Hematopoietic multipotent progenitor cell treated with erythropoietin and hydrocortisone succinate and interleukin-3 and kit ligand, for 4 days (in vitro differentiated cells): Measurements from ENCODE around the gene GRM4.

Source experiments
- DNase-seq: peaks from one replicate; pipeline ENCODE4 v3.0.0-alpha.2; 2015

GRM4 gene

DNA sequence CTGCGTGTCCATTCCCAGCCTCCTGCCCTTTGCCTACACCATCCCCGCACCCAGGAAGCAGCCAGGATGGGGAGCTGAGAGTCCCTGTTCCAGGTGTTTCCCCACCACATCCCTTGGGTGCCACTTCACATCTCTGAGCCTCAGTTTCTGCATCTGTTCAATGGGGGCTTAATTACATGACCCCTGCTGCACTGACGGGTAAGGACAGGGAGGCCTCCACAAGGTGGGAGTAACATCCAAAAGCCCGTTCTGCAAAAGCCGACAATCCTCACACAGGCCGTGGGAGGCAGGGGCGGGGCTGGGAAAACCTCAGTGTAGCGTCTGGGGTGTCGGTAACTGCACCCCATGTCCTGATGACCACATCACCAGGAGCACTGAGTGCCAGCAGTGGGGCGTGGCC lies 41.3 kb downstream of the GRM4 start:
- no peak for DNase-seq

DNA sequence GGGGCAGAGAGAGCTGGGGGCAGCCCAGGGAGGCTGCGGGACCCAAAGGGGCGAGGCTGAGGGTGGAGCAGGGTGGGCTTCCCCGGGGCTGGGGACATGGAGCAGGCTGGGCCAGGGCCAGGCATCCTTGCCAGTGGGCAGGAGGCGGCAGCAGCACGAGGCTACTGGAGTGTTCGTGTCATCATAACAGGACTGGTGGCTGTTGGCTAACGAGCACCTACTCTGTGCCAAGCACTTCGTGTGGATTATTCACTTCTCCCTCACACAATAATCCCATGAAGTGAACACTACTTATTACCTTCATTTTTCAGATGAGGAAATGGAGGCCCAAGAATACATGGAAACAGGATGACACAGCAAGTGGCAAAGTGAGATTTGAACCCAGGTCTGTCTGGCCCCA lies 41.7 kb downstream of the GRM4 start:
- no peak for DNase-seq

DNA sequence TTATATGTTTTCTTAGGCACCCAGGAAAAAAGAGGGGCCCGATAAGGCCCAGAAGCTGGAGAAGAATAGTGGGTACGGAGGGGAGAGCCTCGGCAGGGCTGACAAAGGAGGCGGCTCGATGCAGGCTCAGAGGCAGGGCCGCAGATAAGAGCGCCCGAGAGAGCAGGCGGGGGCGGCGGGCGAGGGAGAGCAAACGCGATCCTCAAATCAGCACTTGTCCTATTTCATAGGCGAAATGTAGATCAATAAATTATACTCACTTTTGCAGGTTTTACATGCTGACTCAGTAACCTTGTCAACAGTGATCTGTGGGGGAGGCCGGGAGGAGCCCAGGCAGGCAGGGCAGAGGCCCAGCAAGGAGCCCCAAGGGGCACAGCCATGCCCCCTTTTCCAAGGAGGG lies 42.6 kb downstream of the GRM4 start:
- no peak for DNase-seq

DNA sequence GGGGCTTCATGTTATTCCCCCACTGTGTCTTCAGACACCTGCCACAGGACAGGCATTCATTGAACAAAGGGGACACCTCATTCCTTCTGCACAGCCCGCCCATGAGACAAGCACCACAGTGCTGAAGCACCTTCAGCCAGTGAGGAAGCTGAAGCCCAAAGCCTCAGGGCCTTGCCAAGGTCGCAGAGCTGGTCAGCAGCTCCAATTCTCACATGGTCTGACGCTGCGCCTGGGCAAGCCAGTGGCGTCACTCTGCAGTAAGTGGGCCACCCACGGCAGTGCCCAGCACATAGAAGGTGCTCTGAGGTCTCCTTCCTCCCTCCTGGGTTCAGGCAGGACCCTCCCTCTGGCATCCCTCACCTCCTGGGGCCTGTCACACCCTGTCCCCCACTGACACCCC lies 43.2 kb downstream of the GRM4 start:
- DNase-seq = no peak

DNA sequence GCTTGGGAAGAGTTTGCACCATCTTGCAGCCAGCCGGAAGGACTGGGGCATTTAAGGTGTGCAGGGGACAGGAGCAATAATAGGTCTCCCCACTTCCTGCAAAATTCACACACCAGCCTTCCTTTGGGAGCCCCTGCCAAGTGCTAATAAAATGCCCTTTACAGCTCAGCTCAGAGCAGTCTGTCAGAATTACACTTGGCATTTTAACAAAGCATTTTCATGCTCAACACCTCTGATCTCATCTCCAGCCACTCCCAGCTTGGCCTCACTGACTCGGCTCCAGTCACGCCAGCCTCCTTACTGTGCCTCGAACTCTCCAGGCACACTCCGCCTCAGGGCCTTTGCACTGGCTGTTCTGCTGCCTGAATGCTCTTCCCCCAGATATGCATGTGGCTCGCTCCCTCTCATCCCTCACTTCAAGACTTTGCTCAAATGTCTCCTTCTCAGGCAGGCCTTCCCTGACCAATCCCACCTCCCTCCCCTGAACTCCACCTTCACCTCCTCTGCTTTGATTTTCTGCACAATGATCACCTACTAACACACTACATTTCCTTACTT lies 43.7 kb downstream of the GRM4 start:
- no peak for DNase-seq

DNA sequence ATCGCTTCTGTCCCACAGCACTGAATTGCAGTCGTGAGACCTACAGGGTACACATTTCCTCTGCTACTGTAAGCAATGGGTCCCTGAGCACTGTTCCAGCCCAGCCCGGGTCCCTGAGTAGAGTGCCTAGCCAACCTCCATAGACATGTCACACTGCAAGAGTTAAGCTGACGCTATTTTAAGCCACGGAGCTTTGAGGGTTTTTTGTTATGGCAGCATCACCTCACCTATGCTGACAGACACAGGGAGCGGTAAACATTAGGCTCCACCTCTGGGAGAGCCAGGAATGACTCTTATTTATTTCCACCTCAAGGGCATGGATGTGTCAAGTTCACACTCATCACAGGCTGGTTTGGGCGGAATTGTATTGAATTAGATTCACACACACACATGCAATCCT lies 45.1 kb downstream of the GRM4 start:
- no peak for DNase-seq

DNA sequence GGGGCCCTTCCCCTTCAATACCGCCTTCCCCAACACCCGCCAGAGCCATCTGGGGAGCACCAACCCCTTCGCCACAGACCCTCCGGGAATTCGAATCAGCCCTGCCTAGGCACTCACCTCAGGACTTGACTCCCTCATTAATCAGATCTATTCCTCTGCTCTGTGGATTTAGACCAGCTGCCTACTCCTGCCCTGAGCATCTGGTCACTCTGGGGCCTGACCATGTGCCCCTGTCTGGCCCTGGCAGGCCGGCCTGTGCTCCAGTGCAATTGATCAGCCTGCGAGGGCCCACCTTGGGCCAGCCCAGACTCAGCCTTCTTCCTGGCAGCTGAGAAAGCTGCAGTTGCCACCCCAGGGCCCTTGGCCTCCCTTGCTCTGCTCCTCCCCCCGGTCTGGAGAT lies 46.0 kb downstream of the GRM4 start:
- no peak for DNase-seq

DNA sequence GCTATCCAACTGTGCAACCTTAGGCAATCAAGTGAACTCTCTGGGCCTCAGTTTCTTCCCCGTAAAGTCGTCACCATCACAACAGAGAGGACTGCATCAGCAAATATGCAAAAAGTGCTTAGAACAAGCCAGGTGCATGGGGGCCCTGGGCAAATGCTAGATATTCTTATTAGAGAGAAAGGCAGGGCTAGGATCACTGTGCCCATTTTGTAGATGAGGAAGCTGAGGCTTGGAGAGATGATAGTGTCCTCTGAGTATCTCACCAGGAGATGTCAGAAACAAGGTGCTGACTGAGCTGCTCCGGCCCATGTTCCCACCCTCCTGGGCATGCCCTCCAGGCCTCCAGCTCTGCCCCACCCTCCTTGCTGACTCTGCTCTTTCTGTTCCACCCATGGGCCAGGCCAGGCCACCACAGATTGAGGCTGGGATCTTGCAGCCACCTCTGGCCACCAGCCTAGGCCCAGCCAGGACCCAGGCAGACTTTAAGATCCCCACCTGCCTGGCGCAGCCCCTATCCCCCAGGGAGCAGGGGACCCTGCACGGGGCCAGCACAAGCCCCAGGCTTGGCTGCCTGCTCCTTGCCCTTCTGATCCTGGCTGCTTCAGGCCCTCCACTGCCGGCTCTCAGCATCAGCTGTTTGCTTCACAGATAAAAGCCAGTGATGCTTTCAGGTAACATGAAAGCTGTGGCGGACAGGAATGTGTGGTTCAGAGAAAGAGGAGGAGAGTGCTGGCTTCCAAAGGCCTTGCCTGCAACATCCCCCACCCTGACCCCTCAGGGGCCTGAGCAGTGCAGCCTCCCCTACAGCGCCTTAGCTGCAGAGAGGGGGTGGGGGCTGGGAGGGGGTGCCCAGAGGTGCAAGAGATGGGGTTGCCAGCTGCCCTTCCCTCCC lies 47.6 kb downstream of the GRM4 start:
- DNase-seq = no peak

DNA sequence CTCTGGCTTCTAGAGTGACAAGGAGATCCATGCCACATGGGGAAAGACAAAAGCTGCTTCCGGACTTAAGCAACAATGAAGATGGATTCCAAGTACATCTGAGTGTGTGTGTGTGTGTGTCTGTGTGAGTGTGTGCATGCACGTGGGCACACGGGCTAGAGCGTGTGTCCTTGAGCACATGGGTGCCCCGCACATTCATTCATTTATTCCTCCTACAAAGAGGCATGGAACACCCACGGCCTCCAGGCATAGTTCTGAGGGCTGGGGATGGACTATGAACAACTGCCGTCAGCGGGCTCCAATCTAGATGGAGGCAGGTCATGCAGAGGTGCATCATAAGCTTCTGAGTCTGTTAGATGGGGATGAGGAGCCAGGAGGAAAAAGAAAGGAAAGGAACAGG lies 49.1 kb downstream of the GRM4 start:
- DNase-seq = no peak

DNA sequence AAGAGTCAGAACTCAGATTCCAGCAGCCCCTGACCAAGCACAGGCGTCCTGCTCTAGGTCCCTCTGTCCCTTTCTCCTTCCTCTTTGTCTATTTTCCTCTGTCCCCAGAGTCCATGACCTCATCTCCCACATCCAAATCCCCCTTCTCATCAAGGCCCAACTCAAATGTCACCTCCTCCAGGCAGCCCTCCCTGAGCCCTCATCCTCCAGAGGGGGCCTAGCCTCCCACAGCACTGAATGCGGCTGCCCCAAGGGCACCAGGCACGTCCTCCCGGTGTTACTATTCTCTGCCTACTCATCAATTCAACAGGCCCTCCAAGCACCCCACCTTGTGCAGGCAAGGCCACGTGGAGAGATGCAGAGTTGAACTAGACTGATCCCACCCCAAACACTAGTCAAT lies 49.7 kb downstream of the GRM4 start:
- DNase-seq = no peak

DNA sequence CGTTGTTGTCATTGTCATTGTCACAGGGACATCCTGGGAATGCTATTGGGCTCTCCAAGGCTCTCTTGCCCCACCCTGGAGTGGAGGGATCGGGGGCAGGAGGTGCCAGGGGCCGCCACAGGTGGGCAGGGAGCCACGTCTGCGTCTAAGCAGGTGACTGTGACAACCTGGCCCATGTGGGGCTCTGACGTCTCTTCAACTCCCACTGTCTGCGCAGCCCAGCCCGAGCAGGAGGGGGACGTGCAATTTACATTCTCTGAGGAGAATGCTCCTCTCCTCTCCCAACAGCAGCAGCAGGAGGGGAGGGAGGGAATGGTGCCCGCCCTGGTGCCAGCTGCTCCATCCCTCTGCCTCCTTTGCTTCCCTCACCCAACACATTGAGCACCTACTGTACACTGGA lies 50.1 kb downstream of the GRM4 start:
- DNase-seq = no peak

DNA sequence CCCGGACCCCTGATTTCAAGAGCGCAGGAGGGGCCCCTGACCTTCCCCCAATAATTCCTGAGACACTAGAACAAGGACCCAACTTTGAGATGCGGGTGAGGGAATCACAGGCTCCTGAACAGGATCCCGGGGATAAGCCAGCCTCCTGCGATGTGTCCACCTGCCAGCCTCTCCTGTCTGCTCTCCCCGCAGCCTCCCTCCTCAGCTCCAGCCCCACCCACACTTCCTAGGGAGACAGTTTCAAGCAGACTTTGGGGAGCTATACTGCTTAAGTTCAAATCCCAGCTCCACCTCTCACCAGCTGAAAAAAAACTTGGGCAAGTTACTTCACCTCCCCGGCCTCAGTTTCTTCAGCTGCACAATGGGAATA lies 50.8 kb downstream of the GRM4 start:
- DNase-seq = no peak

DNA sequence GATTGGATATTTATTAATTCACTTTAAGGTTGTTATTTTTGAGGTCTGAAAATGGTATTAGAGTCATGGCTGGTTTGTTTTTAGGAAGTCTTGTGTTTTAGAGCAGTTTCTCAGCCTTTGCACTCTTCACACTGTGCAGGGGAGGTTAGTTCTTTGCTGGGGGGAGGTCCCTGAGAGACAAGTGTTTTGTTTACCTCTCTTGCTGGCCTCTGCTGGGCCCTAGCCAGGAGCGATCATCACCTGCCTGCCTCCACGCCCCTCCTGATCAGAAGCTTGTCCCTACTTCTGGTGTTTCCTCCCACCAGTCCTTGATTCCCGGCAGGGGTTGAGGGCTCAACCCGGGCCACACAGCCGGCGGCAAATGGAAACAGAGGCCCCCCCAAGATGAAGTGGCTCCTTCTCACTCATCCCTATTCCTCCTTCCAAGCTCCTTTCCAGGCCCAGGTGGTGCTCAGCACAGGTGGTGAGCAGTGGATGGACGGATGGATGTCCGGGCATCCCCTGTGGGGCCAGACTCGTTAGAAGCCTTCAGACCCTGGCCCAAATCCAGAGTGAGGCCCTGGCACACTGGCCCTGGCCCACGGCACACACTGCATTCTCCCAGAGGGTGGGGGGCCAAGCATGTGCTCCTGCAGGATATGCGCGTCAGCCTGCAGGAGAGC lies 51.3 kb downstream of the GRM4 start:
- no peak for DNase-seq

DNA sequence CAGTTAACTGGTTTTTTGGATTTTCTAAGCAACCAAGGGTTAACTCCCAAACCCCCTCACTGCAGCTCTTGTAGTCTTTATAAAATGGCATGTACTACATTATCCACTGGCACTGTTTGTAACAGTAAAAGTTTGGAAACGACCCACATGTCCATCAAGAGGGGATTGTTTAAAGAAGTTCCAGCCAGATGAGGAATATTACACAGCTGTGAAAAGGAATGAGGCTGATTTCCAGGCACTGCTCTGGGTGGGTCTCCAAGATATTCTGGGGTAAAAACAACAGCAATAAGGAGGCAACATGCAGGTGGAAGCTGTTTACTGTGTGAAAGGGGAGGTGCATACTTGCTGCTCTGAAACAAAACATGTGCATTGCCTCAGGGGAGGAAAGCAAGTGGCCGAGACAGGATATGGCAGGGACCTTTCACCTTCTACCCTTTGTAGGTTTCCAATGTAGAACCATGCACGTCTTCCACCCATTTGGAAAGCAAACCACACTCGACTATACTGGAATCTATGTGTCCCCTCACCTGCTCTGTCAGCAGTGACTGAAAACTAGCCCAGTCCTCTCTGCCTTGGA lies 51.9 kb downstream of the GRM4 start:
- DNase-seq = no peak

DNA sequence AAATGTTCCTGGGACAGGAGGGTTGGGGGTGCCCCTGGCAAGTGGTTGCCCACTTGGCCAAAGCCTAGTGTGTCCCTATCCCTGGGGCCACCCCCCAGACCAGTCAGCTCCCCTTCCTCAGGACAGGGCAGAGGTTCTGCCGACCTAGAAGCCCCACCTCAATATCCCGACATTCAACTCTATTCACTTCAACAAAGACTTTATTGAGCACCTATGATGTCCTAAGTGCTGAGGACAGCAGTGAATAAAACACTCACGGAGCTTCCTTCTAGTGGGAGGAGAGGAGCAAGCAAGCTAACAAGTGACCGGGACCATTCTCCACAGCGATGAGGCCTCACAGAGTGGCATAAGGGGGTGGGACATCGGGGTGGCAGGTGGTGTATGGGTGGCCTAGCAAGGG lies 52.7 kb downstream of the GRM4 start:
- DNase-seq = no peak

DNA sequence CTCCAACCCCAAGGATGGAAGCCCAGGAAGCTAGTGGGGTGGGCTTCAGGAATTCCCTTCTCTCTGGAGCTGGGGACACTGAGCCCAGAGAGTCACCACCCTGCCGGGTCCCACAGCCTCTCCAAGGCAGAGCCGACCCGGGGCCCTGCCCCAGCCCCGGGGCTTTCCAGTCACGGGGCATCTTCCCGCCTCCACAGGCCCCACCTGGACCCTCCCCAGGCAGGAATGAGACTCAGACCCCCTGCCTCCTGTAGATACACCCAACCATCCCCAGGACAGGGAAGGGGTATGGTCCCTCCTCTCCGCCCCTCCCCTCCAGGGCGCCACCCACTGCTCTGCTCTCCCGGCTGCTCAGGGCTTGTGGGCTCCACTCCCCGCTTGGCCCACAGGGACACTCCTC lies 53.3 kb downstream of the GRM4 start:
- DNase-seq = no peak

DNA sequence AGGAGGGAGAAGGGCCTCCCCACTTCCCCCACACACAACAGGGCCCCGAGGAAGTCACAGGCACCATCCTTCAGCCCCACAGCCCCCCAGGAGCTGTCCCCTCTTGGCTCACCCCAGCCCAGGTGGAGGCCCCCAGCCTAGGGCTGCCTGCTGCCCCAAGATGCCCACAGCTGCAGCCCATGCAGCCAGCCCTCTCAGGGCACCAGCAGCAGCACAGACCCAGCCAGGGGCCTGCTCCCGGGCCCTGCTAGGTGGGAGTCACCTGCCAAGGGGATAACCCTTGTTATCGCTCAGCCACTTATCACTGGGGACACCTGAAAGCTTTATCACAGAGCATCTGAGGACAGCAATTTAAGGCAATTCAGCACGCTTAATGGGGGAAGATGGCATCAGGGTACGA lies 55.0 kb downstream of the GRM4 start:
- DNase-seq = no peak

DNA sequence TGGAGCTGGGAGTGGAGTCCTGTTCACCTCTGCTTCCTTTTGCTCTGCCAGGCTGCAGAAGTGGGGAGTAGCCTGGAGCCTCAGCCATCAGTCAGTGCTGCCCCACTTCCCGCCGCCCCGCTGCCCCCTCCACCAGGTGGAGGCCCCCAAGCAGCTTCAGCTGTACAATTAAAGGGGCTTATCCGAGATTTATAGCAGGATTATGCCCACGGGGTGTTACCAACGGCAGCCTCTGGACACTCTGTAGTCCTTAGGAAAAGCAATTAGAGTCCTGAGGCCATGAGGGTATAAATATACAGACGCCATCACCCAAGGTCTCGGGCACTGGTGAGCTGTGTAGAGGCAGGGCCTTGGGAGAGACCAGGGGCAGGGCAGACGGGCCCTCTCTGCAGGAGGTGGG lies 55.4 kb downstream of the GRM4 start:
- DNase-seq = no peak

DNA sequence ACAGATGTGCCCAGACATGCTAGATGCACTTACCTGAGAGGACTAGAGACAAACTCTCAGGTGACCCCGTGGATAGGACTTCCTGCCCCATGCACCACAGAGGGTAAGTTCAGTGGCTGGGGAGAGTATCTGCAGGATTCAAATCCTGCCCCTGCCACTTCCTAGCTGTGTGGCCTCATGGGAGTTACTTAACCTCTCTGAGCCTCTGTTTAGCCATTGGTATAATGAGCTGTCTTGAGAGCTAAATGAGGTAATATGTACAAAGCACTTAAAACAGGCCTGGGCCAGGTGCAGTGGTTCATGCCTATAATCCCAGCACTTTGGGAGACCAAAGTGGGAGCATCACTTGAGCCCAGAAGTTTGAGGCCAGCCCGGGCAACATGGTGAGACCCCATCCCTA lies 59.3 kb downstream of the GRM4 start:
- DNase-seq = no peak

DNA sequence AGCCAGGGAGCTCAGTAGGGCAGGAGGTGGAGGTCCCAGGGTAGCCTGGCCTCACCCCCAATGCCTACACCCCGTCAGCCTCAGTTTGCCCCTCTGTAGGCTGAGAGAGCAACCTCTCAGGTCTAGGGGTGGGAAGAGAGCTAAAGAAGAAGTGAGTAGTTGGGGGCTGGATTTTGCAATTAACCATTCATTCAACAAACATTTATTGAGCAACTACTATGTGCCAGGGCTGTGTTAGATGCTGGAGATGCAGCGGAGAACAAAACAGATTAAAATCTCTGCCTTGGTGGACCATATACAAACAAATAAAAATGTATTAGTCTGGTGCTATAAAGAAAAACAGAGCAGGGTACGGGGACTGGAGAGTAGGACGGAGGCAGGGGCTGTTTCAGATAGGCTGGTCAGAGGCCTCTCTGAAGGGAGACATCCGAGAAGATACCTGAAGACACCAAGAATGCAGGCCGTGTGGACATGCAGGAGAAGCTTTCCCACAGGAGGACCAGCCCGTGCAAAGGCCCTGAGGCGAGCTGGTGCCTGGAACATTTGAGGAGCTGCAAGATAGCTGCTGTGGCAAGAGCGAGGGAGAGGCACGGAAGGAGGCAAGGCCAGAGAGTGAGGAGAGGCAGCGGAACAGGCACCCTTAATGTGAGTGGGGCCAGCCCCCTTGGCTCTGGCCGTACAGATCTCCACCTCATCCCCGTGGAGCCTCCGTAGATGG lies 60.3 kb downstream of the GRM4 start:
- DNase-seq = no peak

DNA sequence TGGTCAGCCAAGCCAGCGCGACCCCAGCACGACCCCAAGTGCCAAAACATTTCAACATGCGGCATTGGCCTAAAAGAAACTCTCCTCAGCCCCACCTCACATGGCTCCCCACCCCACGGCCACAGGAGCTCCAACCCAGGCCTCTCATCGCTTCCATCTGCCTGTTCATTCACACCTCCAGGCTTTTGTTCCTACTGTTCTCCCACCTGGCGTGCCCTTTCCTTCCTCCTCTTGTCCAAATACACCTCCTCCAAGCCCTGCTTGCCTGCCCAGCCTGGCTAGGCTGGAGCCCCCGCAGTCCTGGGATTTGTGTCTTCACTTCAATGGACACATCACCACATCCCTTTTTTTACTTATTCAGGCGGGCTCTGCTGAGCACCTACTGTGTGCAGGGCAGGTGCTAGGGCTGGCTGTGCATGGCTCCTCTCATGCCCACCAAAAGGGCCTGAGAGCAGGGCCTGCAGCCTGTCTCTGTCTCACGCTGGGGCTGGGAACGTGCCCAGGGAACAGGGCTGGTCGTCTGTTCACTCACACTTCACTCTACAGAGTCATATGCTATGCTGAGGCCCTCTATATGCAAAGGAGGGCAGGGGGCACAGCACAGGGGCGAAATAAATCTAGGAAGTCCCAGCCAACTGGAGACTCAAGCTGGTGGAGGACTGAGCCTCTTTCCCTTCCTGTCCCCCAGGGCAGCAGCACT lies 61.1 kb downstream of the GRM4 start:
- DNase-seq = no peak

DNA sequence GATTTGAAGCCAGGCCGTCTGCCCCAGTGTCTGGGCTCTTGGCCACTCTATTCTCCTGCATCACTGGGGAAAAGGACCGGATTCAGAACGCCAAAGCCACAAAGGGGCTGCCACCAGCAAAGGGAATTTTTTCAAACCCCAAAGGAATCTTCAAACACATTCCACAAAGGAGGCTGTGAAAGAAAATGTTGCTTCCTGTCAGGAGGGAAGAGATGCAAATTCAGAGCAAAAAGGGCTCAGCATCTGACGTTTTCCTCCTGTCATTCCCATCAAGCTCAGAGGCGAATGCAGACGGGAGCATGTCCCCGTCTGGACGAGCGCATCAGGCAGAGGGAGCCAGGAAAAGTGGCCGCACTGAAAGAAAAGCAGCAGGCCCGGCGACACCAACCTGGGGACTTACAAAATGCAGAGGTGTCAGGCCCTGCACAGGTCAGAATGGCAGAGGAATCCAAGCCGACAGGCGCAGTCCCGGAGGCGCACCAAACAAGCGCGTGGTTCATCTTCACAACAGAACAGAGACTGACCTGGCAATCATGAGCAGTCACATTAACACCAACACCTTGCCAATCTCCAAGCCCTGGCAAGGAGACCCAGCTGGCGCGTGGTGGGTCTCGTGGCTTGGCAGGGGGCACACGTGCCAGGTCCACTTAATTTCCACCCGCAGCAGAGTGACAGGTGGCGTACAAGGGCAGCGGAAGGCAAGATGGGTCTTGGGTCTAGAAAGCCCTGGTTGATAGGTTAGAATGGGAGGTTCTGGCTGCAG lies 62.8 kb downstream of the GRM4 start:
- no peak for DNase-seq
